ENCODE results near the gene HYI. TPM values are rescaled to one million over a fixed set of nuclear protein-coding genes. Genes with fewer than 3 reads are reported as not detected.

HYI gene
- total and polyA plus RNA-seq, 2 experiments from 2014 or later: 14.3 to 18.9 TPM

DNA sequence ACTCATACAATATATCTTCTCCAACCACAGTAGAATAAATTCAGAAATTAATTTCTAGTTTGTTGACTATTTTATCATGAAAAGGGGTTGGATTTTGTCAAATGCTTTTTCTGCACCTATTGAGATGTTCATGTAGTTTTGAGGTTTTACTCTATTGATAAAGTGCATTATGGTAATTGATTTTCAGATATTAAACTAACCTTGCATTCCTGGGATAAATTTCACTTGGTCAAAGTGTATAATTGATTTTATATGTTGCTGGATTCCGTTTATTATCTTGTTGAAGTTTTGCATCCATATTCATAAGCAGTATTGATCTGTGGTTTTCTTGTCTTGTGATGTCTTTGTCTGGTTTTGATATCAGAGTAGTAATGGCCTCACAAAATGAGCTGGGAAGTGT is 34.4 kb upstream of the HYI start (continued):
- TF ChIP-seq ZNF331 (CRISPR knock-in tag; IDR thresholded peaks at IDR 0.05; ENCODE audit: low read depth) (no peak), NANOG (IDR thresholded peaks at IDR 0.05; ENCODE audit: borderline replicate concordance) (no peak), JUNB (IDR thresholded peaks at IDR 0.05; ENCODE audit: unreplicated experiment) (no peak)
- TF ChIP-seq, protein P1, sequence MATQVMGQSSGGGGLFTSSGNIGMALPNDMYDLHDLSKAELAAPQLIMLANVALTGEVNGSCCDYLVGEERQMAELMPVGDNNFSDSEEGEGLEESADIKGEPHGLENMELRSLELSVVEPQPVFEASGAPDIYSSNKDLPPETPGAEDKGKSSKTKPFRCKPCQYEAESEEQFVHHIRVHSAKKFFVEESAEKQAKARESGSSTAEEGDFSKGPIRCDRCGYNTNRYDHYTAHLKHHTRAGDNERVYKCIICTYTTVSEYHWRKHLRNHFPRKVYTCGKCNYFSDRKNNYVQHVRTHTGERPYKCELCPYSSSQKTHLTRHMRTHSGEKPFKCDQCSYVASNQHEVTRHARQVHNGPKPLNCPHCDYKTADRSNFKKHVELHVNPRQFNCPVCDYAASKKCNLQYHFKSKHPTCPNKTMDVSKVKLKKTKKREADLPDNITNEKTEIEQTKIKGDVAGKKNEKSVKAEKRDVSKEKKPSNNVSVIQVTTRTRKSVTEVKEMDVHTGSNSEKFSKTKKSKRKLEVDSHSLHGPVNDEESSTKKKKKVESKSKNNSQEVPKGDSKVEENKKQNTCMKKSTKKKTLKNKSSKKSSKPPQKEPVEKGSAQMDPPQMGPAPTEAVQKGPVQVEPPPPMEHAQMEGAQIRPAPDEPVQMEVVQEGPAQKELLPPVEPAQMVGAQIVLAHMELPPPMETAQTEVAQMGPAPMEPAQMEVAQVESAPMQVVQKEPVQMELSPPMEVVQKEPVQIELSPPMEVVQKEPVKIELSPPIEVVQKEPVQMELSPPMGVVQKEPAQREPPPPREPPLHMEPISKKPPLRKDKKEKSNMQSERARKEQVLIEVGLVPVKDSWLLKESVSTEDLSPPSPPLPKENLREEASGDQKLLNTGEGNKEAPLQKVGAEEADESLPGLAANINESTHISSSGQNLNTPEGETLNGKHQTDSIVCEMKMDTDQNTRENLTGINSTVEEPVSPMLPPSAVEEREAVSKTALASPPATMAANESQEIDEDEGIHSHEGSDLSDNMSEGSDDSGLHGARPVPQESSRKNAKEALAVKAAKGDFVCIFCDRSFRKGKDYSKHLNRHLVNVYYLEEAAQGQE (IDR thresholded peaks at IDR 0.05; ENCODE audit: unreplicated experiment): no peak
- TF ChIP-seq, protein P2, sequence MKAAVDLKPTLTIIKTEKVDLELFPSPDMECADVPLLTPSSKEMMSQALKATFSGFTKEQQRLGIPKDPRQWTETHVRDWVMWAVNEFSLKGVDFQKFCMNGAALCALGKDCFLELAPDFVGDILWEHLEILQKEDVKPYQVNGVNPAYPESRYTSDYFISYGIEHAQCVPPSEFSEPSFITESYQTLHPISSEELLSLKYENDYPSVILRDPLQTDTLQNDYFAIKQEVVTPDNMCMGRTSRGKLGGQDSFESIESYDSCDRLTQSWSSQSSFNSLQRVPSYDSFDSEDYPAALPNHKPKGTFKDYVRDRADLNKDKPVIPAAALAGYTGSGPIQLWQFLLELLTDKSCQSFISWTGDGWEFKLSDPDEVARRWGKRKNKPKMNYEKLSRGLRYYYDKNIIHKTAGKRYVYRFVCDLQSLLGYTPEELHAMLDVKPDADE (IDR thresholded peaks at IDR 0.05): no peak

DNA sequence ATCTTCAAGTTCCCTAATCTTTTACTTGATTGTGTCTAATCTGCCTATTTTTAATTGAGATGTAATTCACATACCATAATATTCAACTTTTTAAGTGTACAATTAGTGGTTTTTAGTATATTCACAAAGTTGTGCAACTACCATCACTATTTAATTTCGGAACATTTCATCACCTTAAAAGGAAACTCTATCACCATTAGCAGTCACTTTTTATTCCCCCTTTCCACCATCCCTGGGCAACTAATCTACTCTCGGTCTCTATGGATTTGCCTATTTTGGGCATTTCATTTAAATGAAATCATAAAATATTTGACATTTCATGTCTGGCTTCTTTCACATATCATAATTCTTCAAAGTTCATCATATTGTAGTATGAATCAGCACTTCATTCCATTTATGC is 30.6 kb upstream of the HYI start:
- H3K36me3 Mint-ChIP-seq (ENCODE audit: low read depth): no peaks in the 10 kb centered on the region; the same call in 2 of the 3 replicates
- H3K4me1 Mint-ChIP-seq: no peaks in the 10 kb centered on the region
- TF ChIP-seq, protein P3, sequence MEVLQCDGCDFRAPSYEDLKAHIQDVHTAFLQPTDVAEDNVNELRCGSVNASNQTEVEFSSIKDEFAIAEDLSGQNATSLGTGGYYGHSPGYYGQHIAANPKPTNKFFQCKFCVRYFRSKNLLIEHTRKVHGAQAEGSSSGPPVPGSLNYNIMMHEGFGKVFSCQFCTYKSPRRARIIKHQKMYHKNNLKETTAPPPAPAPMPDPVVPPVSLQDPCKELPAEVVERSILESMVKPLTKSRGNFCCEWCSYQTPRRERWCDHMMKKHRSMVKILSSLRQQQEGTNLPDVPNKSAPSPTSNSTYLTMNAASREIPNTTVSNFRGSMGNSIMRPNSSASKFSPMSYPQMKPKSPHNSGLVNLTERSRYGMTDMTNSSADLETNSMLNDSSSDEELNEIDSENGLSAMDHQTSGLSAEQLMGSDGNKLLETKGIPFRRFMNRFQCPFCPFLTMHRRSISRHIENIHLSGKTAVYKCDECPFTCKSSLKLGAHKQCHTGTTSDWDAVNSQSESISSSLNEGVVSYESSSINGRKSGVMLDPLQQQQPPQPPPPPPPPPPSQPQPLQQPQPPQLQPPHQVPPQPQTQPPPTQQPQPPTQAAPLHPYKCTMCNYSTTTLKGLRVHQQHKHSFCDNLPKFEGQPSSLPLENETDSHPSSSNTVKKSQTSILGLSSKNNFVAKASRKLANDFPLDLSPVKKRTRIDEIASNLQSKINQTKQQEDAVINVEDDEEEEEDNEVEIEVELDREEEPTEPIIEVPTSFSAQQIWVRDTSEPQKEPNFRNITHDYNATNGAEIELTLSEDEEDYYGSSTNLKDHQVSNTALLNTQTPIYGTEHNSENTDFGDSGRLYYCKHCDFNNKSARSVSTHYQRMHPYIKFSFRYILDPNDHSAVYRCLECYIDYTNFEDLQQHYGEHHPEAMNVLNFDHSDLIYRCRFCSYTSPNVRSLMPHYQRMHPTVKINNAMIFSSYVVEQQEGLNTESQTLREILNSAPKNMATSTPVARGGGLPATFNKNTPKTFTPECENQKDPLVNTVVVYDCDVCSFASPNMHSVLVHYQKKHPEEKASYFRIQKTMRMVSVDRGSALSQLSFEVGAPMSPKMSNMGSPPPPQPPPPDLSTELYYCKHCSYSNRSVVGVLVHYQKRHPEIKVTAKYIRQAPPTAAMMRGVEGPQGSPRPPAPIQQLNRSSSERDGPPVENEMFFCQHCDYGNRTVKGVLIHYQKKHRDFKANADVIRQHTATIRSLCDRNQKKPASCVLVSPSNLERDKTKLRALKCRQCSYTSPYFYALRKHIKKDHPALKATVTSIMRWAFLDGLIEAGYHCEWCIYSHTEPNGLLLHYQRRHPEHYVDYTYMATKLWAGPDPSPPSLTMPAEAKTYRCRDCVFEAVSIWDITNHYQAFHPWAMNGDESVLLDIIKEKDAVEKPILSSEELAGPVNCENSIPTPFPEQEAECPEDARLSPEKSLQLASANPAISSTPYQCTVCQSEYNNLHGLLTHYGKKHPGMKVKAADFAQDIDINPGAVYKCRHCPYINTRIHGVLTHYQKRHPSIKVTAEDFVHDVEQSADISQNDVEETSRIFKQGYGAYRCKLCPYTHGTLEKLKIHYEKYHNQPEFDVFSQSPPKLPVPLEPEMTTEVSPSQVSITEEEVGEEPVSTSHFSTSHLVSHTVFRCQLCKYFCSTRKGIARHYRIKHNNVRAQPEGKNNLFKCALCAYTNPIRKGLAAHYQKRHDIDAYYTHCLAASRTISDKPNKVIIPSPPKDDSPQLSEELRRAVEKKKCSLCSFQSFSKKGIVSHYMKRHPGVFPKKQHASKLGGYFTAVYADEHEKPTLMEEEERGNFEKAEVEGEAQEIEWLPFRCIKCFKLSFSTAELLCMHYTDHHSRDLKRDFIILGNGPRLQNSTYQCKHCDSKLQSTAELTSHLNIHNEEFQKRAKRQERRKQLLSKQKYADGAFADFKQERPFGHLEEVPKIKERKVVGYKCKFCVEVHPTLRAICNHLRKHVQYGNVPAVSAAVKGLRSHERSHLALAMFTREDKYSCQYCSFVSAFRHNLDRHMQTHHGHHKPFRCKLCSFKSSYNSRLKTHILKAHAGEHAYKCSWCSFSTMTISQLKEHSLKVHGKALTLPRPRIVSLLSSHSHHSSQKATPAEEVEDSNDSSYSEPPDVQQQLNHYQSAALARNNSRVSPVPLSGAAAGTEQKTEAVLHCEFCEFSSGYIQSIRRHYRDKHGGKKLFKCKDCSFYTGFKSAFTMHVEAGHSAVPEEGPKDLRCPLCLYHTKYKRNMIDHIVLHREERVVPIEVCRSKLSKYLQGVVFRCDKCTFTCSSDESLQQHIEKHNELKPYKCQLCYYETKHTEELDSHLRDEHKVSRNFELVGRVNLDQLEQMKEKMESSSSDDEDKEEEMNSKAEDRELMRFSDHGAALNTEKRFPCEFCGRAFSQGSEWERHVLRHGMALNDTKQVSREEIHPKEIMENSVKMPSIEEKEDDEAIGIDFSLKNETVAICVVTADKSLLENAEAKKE (CRISPR knock-in tag; IDR thresholded peaks at IDR 0.05): no peak
- TF ChIP-seq EZH2phosphoT487 (IDR thresholded peaks at IDR 0.05; ENCODE audit: unreplicated experiment): no peak
- TF ChIP-seq, protein P4, sequence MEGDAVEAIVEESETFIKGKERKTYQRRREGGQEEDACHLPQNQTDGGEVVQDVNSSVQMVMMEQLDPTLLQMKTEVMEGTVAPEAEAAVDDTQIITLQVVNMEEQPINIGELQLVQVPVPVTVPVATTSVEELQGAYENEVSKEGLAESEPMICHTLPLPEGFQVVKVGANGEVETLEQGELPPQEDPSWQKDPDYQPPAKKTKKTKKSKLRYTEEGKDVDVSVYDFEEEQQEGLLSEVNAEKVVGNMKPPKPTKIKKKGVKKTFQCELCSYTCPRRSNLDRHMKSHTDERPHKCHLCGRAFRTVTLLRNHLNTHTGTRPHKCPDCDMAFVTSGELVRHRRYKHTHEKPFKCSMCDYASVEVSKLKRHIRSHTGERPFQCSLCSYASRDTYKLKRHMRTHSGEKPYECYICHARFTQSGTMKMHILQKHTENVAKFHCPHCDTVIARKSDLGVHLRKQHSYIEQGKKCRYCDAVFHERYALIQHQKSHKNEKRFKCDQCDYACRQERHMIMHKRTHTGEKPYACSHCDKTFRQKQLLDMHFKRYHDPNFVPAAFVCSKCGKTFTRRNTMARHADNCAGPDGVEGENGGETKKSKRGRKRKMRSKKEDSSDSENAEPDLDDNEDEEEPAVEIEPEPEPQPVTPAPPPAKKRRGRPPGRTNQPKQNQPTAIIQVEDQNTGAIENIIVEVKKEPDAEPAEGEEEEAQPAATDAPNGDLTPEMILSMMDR (conservative IDR thresholded peaks at IDR 0.05; ENCODE audit: low read depth in 2 of 2): no peak
- TF ChIP-seq, protein P2 (IDR thresholded peaks at IDR 0.05): no peak

More for the DNA sequence above, 30.6 kb upstream of the HYI start:
- Mint-ChIP-seq H3K27me3 (ENCODE audit: insufficient read depth, low read depth, poor library complexity) (peaks cover 2% of the 10 kb centered on the region), H3K4me3 (no peak overlapping the region), H3K27ac (no peak overlapping the region), H3K9me3 (peaks cover 15% of the 10 kb centered on the region)
- H2AFZ ChIP-seq: no peak overlapping the region
- H3F3A ChIP-seq (replicated peaks; ENCODE audit: low read depth): no peaks in the 10 kb centered on the region
- ATAC-seq (no peak), DNase-seq (ENCODE audit: low spot score) (no peak)
- H3K36me3 ChIP-seq (ENCODE audit: insufficient read depth): no peaks in the 10 kb centered on the region
- H3K9me2 ChIP-seq (ENCODE audit: insufficient read depth): no peaks in the 10 kb centered on the region
- no peak overlapping the region for H3K4me2 ChIP-seq
- H3K27ac ChIP-seq (ENCODE audit: low read depth): no peak overlapping the region
- H3K79me2 ChIP-seq (replicated peaks; ENCODE audit: insufficient read depth): no peaks in the 10 kb centered on the region
- H3K27me3 ChIP-seq (ENCODE audit: insufficient read depth): no peaks in the 10 kb centered on the region
- H3K4me1 ChIP-seq (ENCODE audit: insufficient read depth): no peaks in the 10 kb centered on the region
- H3K4me3 ChIP-seq: no peak overlapping the region
- H4K20me1 ChIP-seq (replicated peaks; ENCODE audit: insufficient read depth): no peaks in the 10 kb centered on the region
